Smooth muscle cell (in vitro differentiated cells): ENCODE data around the gene SH3RF1. TPM values are rescaled to one million over a fixed set of nuclear protein-coding genes. Genes with fewer than 3 reads are reported as not detected.

Experiments
- DNase-seq: peaks from one replicate; lab custom pipeline; 2025; ENCODE audit not compliant: unreplicated experiment; lab: John Stamatoyannopoulos, UW
- H2AFZ ChIP-seq: fragments of 200-600 bp; sonication (generic); 2 replicates; pipeline ENCODE4 v1.6.0; 2016; ENCODE audit warnings: antibody characterized with exemption, low read depth, mild to moderate bottlenecking
- H3F3A ChIP-seq: fragments of 200-600 bp; sonication (generic); 2 replicates; pipeline ENCODE4 v1.6.0; 2017; ENCODE audit warnings: antibody characterized with exemption, low read depth
- H3K27ac ChIP-seq: fragments of 200-600 bp; sonication (generic); 2 replicates; pipeline ENCODE4 v1.5.1; 2016; ENCODE audit warnings: low read depth, mild to moderate bottlenecking
- H3K27me3 ChIP-seq: fragments of 200-600 bp; sonication (generic); 2 replicates; pipeline ENCODE4 v1.6.1; 2016; ENCODE audit warnings: low read depth, mild to moderate bottlenecking
- H3K36me3 ChIP-seq: fragments of 200-600 bp; sonication (generic); 2 replicates; pipeline ENCODE4 v1.5.1; 2016; ENCODE audit warnings: low read depth
- H3K4me1 ChIP-seq: fragments of 200-600 bp; sonication (generic); 2 replicates; pipeline ENCODE4 v1.5.1; 2016; ENCODE audit warnings: low read depth
- H3K4me2 ChIP-seq: fragments of 200-600 bp; sonication (generic); 2 replicates; pipeline ENCODE4 v1.6.0; 2016; ENCODE audit warnings: mild to moderate bottlenecking
- H3K4me3 ChIP-seq: fragments of 200-600 bp; sonication (generic); 2 replicates; pipeline ENCODE4 v1.5.1; 2016; ENCODE audit warnings: mild to moderate bottlenecking
- H3K79me2 ChIP-seq: fragments of 200-600 bp; sonication (generic); 2 replicates; pipeline ENCODE4 v1.6.0; 2016; ENCODE audit warnings: low read depth, mild to moderate bottlenecking
- H3K9ac ChIP-seq: fragments of 200-600 bp; sonication (generic); 2 replicates; pipeline ENCODE4 v1.6.0; 2016; ENCODE audit warnings: low read depth
- H3K9me3 ChIP-seq: fragments of 200-600 bp; sonication (generic); replicated peaks from 2 replicates; pipeline ENCODE4 v1.5.1; 2016; ENCODE audit warnings: low read depth
- H4K20me1 ChIP-seq: fragments of 200-600 bp; sonication (generic); 2 replicates; pipeline ENCODE4 v1.6.0; 2016; ENCODE audit warnings: low read depth
- WGBS: methylation state at CpG from one replicate; pipeline ENCODE4 v1.1.7; 2016; ENCODE audit warnings: low lambda C conversion rate; 5-methylcytosine and 5-hydroxymethylcytosine counted together
- polyA plus RNA-seq: library from polyadenylated mRNA; unstranded; fragments of >200 nt; fragmentation: Nextera tagmentation; extraction: Ambion mirVana; gene quantifications from 2 replicates; pipeline ENCODE4 v1.2.1, GENCODE V29; 2016
- total RNA-seq: library from RNA; depleted of rRNA; stranded (reverse); fragments of >200 nt; gene quantifications from 2 replicates; pipeline ENCODE4 v1.2.3, GENCODE V29; 2014
- TF ChIP-seq, protein P1 (sequence below): fragments of 200-600 bp; sonication (generic); IDR thresholded peaks from 2 replicates; pipeline ENCODE4 v1.5.1; 2017; ENCODE audit warnings: borderline replicate concordance, mild to moderate bottlenecking, antibody characterized with exemption; ENCODE audit not compliant: insufficient read depth, poor library complexity, severe bottlenecking

SH3RF1 gene
- total and polyA plus RNA-seq, 2 experiments from 2014 or later: 9.4 to 10.2 TPM

DNA sequence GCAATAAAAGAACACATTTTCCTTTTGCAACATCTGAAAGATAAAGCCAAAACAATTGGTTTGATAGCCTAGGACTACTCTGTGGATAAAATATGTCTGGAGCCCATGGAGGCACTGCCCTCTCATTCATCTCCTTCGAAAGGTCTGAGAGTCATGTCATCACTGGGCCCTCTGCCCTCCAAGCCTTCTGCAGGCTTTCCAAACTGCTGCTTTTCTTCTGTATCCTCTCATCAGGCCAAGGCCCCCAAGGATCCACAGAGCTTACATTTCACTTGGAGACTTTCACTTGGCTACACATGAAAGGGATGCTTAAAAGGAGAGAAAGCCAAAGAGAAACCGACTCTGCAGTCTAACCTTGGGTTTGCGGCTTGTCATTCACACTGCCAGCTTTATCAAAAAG lies 109.9 kb downstream of the SH3RF1 start:
- Histone ChIP-seq H3K9ac (no peak overlapping the region), H2AFZ (no peak overlapping the region), H3K9me3 (no peaks in the 10 kb centered on the region), H3F3A (no peaks in the 10 kb centered on the region), H3K27ac (no peak overlapping the region), H3K4me1 (peaks cover 13% of the 10 kb centered on the region), H3K79me2 (peaks cover 43% of the 10 kb centered on the region), H3K4me2 (no peak overlapping the region), H3K4me3 (no peak overlapping the region), H3K27me3 (no peaks in the 10 kb centered on the region), H4K20me1 (peaks cover 65% of the 10 kb centered on the region), H3K36me3 (no peaks in the 10 kb centered on the region)
- 82% methylated on average over 3 of the region's 3 CpGs for WGBS
- DNase-seq: no peak
- TF ChIP-seq, protein P1, sequence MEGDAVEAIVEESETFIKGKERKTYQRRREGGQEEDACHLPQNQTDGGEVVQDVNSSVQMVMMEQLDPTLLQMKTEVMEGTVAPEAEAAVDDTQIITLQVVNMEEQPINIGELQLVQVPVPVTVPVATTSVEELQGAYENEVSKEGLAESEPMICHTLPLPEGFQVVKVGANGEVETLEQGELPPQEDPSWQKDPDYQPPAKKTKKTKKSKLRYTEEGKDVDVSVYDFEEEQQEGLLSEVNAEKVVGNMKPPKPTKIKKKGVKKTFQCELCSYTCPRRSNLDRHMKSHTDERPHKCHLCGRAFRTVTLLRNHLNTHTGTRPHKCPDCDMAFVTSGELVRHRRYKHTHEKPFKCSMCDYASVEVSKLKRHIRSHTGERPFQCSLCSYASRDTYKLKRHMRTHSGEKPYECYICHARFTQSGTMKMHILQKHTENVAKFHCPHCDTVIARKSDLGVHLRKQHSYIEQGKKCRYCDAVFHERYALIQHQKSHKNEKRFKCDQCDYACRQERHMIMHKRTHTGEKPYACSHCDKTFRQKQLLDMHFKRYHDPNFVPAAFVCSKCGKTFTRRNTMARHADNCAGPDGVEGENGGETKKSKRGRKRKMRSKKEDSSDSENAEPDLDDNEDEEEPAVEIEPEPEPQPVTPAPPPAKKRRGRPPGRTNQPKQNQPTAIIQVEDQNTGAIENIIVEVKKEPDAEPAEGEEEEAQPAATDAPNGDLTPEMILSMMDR: no peak

GRCh38 chr4:169159624-169160171 lies 111.1 kb downstream of the SH3RF1 start:
- TF ChIP-seq, protein P1: no peak
- Histone ChIP-seq H3K9ac (no peak overlapping the region), H3K4me3 (no peak overlapping the region), H3K79me2 (peaks cover 43% of the 10 kb centered on the region), H3K9me3 (no peaks in the 10 kb centered on the region), H3K27me3 (no peaks in the 10 kb centered on the region), H3K36me3 (no peaks in the 10 kb centered on the region), H2AFZ (no peak overlapping the region), H3K4me2 (peak overlapping the region; percentile 1), H3K4me1 (peaks cover 13% of the 10 kb centered on the region), H3F3A (no peaks in the 10 kb centered on the region), H4K20me1 (peaks cover 53% of the 10 kb centered on the region), H3K27ac (no peak overlapping the region)
- WGBS: 86% methylated on average over 3 of the region's 3 CpGs
- DNase-seq: no peak

GRCh38 chr4:169158861-169159260 lies 111.9 kb downstream of the SH3RF1 start:
- Histone ChIP-seq H3K9ac (no peak overlapping the region), H3K27ac (no peak overlapping the region), H3K4me1 (peaks cover 13% of the 10 kb centered on the region)

More at GRCh38 chr4:169158861-169159260, 111.9 kb downstream of the SH3RF1 start:
- no peak for DNase-seq
- Histone ChIP-seq H3K4me2 (no peak overlapping the region), H3K79me2 (peaks cover 39% of the 10 kb centered on the region), H3F3A (no peaks in the 10 kb centered on the region), H3K9me3 (no peaks in the 10 kb centered on the region), H3K4me3 (no peak overlapping the region), H3K27me3 (no peaks in the 10 kb centered on the region), H4K20me1 (peaks cover 50% of the 10 kb centered on the region), H3K36me3 (no peaks in the 10 kb centered on the region), H2AFZ (no peak overlapping the region)
- TF ChIP-seq, protein P1: no peak
- 96% methylated on average over 2 of the region's 2 CpGs for WGBS
